Measurements from ENCODE around the gene PLA2G3.
"Not testable (repeated sequence)": the region's sequence is repeated elsewhere in the genome, so short reads cannot be mapped to it uniquely, and the experiment has no call there.

PLA2G3 gene

DNA sequence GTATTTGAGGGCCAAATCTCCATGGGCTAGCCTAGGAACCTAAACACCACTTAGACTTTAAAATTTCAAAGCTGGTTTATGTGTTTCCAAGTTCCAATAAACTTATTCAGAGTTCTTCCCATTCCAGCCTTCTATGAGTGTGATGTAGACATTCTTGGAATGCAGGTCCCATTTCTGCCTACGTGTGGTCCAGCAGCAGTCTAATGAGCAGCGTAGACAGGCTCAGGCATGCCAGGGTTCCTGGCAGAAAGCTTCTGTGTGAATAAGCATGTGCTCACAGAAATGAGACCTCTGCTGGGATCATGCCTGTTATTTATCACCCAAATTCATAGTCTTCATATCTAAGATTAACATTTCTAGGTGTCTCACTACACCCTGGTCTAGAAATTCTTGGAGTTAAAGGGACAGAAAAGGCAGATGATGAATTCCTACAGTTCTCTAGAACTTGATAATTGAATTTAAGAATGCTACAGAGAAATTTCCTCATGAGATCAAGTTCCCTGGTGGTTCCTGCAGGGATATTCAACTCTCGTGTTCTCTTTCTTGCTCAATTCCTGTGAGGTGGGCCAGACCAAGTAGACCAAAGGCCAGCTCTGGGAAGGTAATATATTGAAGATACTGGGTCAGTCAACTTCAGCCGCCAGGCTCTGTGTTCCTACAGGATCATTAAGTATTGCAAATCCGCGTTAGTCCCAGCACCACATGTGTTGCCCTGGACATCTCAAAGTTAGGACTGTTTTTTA, 37.3 kb upstream of the PLA2G3 start:
- H3K4me3 ChIP-seq (ENCODE audit: control insufficient read depth, low read depth, low read length): no peak overlapping the region
- peak; percentile 84 for DNase-seq (ENCODE audit: low read depth)
- TF ChIP-seq, protein P1, sequence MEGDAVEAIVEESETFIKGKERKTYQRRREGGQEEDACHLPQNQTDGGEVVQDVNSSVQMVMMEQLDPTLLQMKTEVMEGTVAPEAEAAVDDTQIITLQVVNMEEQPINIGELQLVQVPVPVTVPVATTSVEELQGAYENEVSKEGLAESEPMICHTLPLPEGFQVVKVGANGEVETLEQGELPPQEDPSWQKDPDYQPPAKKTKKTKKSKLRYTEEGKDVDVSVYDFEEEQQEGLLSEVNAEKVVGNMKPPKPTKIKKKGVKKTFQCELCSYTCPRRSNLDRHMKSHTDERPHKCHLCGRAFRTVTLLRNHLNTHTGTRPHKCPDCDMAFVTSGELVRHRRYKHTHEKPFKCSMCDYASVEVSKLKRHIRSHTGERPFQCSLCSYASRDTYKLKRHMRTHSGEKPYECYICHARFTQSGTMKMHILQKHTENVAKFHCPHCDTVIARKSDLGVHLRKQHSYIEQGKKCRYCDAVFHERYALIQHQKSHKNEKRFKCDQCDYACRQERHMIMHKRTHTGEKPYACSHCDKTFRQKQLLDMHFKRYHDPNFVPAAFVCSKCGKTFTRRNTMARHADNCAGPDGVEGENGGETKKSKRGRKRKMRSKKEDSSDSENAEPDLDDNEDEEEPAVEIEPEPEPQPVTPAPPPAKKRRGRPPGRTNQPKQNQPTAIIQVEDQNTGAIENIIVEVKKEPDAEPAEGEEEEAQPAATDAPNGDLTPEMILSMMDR (conservative IDR thresholded peaks at IDR 0.05; ENCODE audit: control insufficient read depth, insufficient read depth, low read depth, low read length): no peak

DNA sequence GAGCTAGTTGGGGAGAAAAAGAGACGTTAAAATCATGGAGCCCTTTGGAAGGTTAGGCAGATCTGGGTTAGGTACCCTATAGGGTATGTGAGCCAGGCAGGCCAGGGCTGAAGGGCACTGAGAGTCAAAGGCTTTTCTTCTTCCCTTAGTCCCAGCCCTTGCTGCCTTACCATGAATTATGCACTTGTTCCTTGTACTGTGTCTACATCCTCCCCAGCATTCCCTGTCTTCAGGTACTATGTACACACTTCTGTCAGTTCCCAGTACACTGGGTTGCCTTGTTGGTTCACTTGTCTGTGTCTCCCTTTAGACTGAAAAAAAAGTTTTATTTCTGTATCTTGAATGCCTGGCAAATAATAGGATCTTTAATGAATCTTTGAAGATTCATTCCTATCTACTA, 36.6 kb upstream of the PLA2G3 start:
- no peak overlapping the region for H3K4me3 ChIP-seq (ENCODE audit: control insufficient read depth, low read depth, low read length)
- DNase-seq (ENCODE audit: low read depth): no peak
- TF ChIP-seq, protein P1 (conservative IDR thresholded peaks at IDR 0.05; ENCODE audit: control insufficient read depth, insufficient read depth, low read depth, low read length): no peak

DNA sequence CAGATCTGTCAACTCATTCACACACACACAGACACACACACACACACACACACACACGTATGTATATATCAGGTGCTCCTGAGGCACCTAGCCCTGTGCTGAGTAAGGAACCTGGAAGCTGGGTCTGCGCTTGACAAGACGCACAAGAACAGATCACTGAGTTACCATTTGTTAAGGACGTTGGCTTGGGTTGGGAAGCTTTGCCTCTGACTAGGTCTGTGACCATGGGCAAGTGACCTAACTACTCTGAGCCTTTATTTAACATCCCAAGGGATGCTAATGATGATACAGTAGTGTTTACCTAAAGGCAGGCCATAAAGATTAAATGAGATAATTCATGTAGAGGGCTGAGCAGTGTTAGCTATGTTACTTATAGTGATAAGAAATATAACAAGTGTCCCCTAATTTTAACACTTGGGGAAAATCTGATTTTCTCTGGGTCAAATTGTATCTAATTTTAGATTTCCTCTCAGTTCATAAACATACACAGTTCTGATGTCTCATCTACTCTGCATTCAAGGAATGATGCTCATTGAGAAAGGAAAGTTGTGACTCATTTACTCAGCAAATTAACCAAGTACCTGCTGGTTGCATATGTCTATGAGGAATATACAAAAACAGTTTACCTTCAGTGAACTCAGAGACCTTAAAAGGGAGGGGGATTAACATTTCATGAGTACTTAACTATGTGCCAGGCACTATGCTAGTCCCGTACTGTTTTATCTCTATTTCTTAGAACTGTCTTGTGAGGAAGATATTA, 33.3 kb upstream of the PLA2G3 start:
- TF ChIP-seq, protein P1 (conservative IDR thresholded peaks at IDR 0.05; ENCODE audit: control insufficient read depth, insufficient read depth, low read depth, low read length): no peak
- H3K4me3 ChIP-seq (ENCODE audit: control insufficient read depth, low read depth, low read length): no peak overlapping the region
- DNase-seq (ENCODE audit: low read depth): peak; percentile 86

DNA sequence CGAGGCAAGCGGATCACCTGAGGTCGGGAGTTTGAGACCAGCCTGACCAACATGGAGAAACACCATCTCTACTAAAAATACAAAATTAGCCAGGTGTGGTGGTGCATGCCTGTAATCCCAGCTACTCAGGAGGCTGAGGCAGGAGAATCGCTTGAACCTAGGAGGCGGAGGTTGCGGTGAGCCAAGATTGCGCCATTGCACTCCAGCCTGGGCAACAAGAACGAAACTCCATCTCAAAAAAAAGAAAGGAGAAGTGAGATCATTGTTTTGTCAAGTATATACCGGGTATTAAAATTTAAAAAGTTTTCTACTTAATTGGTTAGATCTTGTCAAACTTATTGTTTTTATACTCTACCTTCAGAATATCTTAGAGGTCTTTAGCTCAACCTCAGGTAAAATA, 31.4 kb upstream of the PLA2G3 start:
- DNase-seq (ENCODE audit: low read depth); H3K4me3 ChIP-seq (ENCODE audit: control insufficient read depth, low read depth, low read length): not testable (repeated sequence)

DNA sequence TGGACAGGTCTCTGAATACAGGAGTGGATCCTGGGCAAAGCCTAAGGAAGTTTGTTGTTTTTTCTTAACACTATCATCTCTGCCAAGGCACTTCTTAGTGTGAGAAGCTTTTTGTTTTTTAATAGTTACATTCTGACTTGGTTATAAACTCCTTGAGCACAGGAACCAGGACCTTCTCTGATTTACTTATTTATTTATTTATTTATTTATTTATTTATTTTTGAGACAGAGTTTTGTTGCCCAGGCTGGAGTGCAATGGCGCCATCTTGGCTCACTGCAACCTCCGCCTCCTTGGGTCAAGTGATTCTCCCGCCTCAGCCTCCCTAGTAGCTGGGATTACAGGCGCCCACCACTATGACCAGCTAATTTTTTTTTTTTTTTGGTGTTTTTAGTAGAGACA, 30.7 kb upstream of the PLA2G3 start:
- no peak for DNase-seq (ENCODE audit: low read depth)
- TF ChIP-seq, protein P1 (conservative IDR thresholded peaks at IDR 0.05; ENCODE audit: control insufficient read depth, insufficient read depth, low read depth, low read length): no peak

DNA sequence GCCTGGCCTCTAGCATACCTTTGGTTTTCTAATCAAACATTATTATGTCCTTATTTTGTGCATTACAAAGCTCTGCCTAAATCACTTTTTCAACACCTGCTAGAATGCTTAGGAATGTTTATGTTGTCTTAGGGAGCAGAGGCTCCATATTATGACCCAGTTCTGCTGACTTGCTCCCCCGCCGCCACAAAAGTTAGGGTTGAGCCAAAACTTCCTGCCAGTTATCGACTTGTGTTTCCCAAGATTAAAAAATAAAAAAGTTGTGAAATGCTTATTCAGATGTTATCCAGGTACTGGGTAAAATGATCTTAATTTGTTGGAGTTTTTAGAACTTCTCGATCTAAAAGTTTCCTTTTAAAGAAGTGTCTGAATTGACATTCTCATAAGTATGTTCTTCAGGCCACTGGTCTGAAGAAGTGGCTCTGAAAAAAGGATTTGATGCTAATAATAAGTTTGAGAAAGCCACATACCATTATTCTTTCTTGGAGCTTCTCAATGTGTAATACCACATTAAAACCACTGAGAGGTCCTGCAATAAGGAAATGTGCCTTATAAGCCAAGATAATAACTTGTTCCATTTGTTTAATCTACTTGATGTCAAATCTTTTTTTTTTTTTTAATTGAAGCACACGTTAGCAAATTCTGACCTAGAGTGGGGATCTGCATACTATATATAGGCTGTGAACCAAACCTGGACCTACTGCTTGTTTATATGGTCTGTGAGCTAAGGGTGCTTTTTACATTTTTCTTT, 21.9 kb upstream of the PLA2G3 start:
- no peak overlapping the region for H3K4me3 ChIP-seq (ENCODE audit: control insufficient read depth, low read depth, low read length)
- no peak for DNase-seq (ENCODE audit: low read depth)
- TF ChIP-seq, protein P1 (conservative IDR thresholded peaks at IDR 0.05; ENCODE audit: control insufficient read depth, insufficient read depth, low read depth, low read length): peak; percentile 9

More for the DNA sequence above, 30.7 kb upstream of the PLA2G3 start:
- no peak overlapping the region for H3K4me3 ChIP-seq (ENCODE audit: control insufficient read depth, low read depth, low read length)

DNA sequence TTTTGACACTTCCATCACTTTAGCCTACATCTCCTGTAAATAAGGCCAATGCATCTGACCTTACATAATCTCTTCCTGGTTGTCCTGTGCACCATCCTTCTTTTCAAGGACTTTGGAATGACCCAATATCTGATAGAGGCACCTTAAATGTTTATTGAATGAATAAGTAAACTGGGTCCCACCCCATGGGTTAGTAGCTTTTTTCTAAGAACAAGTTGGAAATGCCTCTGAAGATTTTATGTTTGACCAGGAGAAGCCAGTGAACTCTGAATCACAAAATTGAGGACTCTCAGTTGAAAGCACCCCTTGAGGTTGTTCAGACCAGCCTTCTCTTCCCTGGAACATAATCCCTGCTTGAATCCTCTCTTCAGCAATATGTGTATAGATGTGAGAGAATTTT, 21.1 kb upstream of the PLA2G3 start:
- H3K4me3 ChIP-seq (ENCODE audit: control insufficient read depth, low read depth, low read length): peak overlapping the region; percentile 74
- DNase-seq (ENCODE audit: low read depth): no peak
- TF ChIP-seq, protein P1 (conservative IDR thresholded peaks at IDR 0.05; ENCODE audit: control insufficient read depth, insufficient read depth, low read depth, low read length): no peak
